Tibial artery (tissue), 4 donors: ENCODE measurements around the gene CACNB3.

ENCODE experiments used
- DNase-seq, 2 donors: peaks; one replicate each; pipeline ENCODE4 v3.0.0-alpha.2; 2019
- H3K27ac ChIP-seq, 2 donors: fragments of 200-600 bp; sonication (generic) in 1 of 2; 1 replicate in 1 of 2; 2 replicates in 1 of 2; pipeline ENCODE4 v1.5.1; 2018 to 2019; ENCODE audit warnings: mild to moderate bottlenecking in 1 of 2
- H3K27me3 ChIP-seq, 2 donors: fragments of 200-600 bp; sonication (generic) in 1 of 2; one replicate each; pipeline versions ENCODE4 v1.5.1 to v1.6.0; 2016 to 2019
- H3K36me3 ChIP-seq, 3 donors: fragments of 200-600 bp; sonication (generic) in 2 of 3; one replicate each; pipeline ENCODE4 v1.5.1; 2016 to 2019; ENCODE audit warnings: mild to moderate bottlenecking in 2 of 3
- H3K4me1 ChIP-seq, 4 donors: fragments of 200-600 bp; sonication (generic) in 2 of 4; 1 replicate in 3 of 4; 2 replicates in 1 of 4; pipeline ENCODE4 v1.5.1; 2016 to 2019
- H3K4me3 ChIP-seq, 2 donors: fragments of 200-600 bp; sonication (generic) in 1 of 2; 1 replicate in 1 of 2; 2 replicates in 1 of 2; pipeline ENCODE4 v1.5.1; 2018 to 2019; ENCODE audit warnings: mild to moderate bottlenecking in 2 of 2
- H3K9me3 ChIP-seq, 3 donors: fragments of 200-600 bp; sonication (generic) in 1 of 3; one replicate each; pipeline ENCODE4 v1.5.1; 2016 to 2019
- intact Hi-C: fragments of 100-400 bp; cut with DNase I; formaldehyde crosslinking; loops from one replicate; pipeline ENCODE4 v1.15.0; 2023; ENCODE audit warnings: low total_unique reads
- TF ChIP-seq, protein P1 (sequence below), 2 experiments: fragments of 200-600 bp in 1 of 2; fragments of 450-650 bp in 1 of 2; IDR thresholded peaks; one replicate each; pipeline ENCODE4 v1.5.1; 2017 to 2019; ENCODE audit warnings: antibody characterized with exemption in 2 of 2, mild to moderate bottlenecking in 1 of 2, moderate library complexity in 1 of 2

The CACNB3 gene

DNA sequence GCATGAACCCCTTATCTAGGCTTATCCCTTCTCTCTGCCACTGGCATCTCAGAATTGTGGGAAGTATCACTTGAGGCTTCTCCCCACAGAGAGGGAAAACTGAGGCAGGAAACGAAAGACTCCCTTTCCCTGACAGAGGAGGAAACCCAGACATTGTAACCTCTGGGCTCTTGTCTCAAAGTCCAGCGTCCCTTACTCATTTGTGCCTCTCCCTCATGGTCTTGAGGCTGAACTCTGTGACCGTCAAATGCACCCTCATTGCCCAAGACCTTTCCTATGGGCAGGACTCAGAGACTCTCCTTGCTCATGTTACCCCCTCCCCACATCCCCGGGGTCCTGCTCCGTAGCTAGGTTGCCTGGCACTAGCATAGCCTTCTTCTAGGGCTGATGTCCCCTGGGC is 3.8 kb downstream of the CACNB3 start:
- no peak overlapping the region for H3K27ac ChIP-seq
- intact Hi-C loops = no loop called here

DNA sequence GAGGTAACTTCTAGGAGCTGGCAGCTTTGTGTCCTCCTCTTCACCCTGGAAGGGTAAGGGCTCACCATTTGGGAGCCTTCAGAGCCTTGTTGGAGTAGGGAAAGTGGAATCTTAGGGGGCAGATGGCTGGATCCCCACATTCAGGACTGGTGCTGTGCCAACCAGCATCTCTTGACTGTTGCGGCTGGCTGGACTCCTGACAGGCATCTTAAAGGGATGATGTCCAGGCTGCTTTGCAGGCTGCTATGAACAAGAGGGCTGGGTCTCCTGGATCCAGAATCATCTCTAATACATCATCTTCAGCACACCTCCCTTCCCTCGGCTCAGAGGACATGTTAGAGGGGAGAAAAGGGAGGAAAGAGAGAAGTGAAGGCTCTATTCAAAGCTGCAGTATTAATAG is 4.4 kb downstream of the CACNB3 start:
- DNase-seq = no peak
- no peaks in the 10 kb centered on the region for H3K27me3 ChIP-seq
- TF ChIP-seq, protein P1, sequence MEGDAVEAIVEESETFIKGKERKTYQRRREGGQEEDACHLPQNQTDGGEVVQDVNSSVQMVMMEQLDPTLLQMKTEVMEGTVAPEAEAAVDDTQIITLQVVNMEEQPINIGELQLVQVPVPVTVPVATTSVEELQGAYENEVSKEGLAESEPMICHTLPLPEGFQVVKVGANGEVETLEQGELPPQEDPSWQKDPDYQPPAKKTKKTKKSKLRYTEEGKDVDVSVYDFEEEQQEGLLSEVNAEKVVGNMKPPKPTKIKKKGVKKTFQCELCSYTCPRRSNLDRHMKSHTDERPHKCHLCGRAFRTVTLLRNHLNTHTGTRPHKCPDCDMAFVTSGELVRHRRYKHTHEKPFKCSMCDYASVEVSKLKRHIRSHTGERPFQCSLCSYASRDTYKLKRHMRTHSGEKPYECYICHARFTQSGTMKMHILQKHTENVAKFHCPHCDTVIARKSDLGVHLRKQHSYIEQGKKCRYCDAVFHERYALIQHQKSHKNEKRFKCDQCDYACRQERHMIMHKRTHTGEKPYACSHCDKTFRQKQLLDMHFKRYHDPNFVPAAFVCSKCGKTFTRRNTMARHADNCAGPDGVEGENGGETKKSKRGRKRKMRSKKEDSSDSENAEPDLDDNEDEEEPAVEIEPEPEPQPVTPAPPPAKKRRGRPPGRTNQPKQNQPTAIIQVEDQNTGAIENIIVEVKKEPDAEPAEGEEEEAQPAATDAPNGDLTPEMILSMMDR (IDR thresholded peaks at IDR 0.05) = no peak
- no peak overlapping the region for H3K27ac ChIP-seq
- intact Hi-C loops = no loop called here
- no peaks in the 10 kb centered on the region for H3K9me3 ChIP-seq
- peaks cover 0 to 46% (median 25%) of the 10 kb centered on the region in 3 donors for H3K36me3 ChIP-seq
- H3K4me3 ChIP-seq = no peak overlapping the region
- H3K4me1 ChIP-seq = peaks cover 0 to 11% (median 7%) of the 10 kb centered on the region in 4 donors

More for the DNA sequence above, 3.8 kb downstream of the CACNB3 start:
- TF ChIP-seq, protein P1 (IDR thresholded peaks at IDR 0.05) = no peak
- Histone ChIP-seq H3K4me3 (no peak overlapping the region), H3K9me3 (no peaks in the 10 kb centered on the region), H3K36me3 (peaks cover 0 to 41% (median 19%) of the 10 kb centered on the region in 3 donors), H3K27me3 (no peaks in the 10 kb centered on the region), H3K4me1 (peaks cover 0 to 16% (median 11%) of the 10 kb centered on the region in 4 donors)
- DNase-seq = no peak

DNA sequence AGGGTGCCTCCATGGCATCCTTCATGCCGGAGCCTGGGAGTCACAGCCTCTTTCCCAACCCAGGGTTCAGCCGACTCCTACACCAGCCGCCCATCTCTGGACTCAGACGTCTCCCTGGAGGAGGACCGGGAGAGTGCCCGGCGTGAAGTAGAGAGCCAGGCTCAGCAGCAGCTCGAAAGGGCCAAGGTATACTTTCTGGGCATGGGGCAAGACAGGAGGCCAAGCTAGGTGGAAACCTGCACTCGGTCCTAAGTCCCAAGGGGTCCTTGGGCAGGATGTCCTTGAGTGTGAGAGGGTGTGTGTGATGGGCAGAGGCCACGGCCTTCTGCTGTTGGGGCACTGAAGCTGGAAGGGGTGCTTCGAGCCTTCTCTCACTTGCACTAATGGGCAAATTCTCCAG is 5.0 kb downstream of the CACNB3 start:
- H3K9me3 ChIP-seq = no peaks in the 10 kb centered on the region
- DNase-seq = no peak
- H3K27ac ChIP-seq = no peak overlapping the region
- TF ChIP-seq, protein P1 (IDR thresholded peaks at IDR 0.05) = no peak
- intact Hi-C loops = no loop called here
- H3K36me3 ChIP-seq = peaks cover 0 to 52% (median 30%) of the 10 kb centered on the region in 3 donors
- H3K4me1 ChIP-seq = peaks cover 0 to 7% (median 3%) of the 10 kb centered on the region in 4 donors
- H3K27me3 ChIP-seq = no peaks in the 10 kb centered on the region
- H3K4me3 ChIP-seq = no peak overlapping the region

DNA sequence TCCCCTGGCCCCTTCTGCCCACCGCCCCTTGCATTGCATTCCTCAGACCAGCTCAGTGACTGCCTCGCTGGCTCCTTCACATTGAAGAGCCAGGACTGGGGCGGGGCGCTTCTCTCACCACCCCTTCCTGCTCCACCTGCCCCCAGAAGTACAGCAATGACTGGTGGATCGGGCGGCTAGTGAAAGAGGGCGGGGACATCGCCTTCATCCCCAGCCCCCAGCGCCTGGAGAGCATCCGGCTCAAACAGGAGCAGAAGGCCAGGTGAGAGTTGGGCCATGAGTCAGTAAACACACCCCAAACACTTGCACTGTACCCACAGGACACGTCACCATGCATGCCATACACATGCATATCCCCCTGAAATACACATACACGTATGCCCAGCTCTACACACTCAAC is 5.8 kb downstream of the CACNB3 start:
- H3K9me3 ChIP-seq = no peaks in the 10 kb centered on the region
- H3K36me3 ChIP-seq = peaks cover under 1 to 60% (median 39%) of the 10 kb centered on the region in 3 donors
- no peak for DNase-seq
- H3K27me3 ChIP-seq = no peaks in the 10 kb centered on the region
- H3K27ac ChIP-seq = no peak overlapping the region
- TF ChIP-seq, protein P1 (IDR thresholded peaks at IDR 0.05) = no peak
- intact Hi-C loops = no loop called here
- peaks cover 0 to 2% (median 1%) of the 10 kb centered on the region in 4 donors for H3K4me1 ChIP-seq
- no peak overlapping the region for H3K4me3 ChIP-seq

DNA sequence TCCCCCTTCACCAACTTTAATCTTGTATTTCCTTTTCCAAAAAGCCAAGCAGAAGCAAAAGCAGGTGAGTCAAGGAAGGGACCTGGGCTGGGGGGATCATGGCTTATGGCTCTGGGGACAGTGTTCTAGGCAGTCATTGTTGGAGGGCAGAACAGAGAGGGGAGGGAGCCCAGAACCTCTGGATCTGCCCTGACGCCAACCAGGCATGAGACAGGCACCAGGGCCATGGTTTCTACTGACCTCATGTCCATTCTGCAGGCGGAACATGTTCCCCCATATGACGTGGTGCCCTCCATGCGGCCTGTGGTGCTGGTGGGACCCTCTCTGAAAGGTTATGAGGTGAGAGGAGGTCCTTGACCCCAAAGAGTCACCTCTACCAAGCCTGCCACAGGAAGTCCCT is 6.6 kb downstream of the CACNB3 start:
- Histone ChIP-seq H3K36me3 (peaks cover 9 to 68% (median 47%) of the 10 kb centered on the region in 3 donors), H3K27me3 (no peaks in the 10 kb centered on the region)
- no peak for DNase-seq

More for the DNA sequence above, 6.6 kb downstream of the CACNB3 start:
- no peak overlapping the region for H3K27ac ChIP-seq
- H3K4me3 ChIP-seq = no peak overlapping the region
- TF ChIP-seq, protein P1 (IDR thresholded peaks at IDR 0.05) = no peak
- no peaks in the 10 kb centered on the region for H3K4me1 ChIP-seq
- no peaks in the 10 kb centered on the region for H3K9me3 ChIP-seq
- intact Hi-C loops = no loop called here
